Hematopoietic multipotent progenitor cell (in vitro differentiated cells): ENCODE data around the gene BRPF1. TPM values are rescaled to one million over a fixed set of nuclear protein-coding genes. Genes with fewer than 3 reads are reported as not detected.
"Not testable (repeated sequence)": the region's sequence is repeated elsewhere in the genome, so short reads cannot be mapped to it uniquely, and the experiment has no call there.

Source experiments
- DNase-seq, 3 donors: peaks; one replicate each; pipeline ENCODE4 v3.0.0-alpha.2; 2011 to 2015; ENCODE audit warnings: low read depth in 2 of 3, low spot score in 2 of 3
- total RNA-seq: library from RNA; depleted of rRNA; stranded (reverse); fragments of >200 nt; gene quantifications from one replicate; pipeline ENCODE4 v1.2.3, GENCODE V29; 2012

Gene BRPF1
- total RNA-seq, 1 donor = 62.2 TPM

DNA sequence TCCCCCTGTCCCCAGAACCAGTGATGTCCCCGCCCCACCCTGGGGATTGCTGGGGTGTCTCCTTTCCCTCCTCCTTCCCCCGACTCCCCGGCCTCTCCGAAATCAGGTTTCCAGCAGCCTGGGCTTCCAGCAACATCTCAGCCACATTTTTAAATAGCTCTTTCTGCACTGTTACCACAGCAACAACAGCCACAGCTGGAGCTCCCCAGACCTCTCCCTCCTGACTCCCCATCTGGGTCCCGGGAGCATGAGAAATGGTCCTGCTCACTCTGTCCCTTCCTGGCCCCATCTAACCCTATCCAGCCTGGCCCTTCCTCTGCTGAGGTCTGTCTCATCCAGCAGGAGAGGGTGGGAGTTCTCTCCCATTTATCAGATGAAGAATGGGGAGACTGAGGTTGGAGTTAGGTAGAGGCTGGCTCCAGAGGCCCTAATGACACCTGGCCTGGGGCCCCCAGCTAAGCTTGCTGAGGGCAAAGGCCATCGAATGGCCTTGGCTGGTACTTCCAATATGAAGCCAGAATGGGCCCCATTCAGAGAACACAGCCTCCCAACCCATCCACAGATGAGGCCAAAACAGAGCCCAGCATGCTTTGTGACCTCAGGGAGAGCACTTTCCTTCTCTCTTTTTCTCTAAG, 36.7 kb downstream of the BRPF1 start:
- DNase-seq = no peak

DNA sequence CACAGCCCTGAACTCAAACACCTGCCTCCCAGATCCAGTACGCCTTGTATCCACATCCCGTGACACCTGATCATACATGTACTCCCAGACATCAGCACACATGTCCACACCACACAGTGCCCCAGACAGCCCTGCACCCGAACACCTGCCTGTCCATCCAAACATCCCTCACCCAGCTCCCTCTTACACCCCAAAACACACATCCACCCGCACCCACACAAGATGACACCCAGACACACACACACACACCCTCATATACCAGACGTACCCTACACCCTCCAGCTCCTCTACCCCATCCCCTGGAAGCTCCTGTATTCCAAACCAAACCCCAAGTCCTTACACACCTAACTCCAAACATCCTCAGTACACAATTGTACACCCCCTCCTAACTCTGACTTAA, 37.5 kb downstream of the BRPF1 start:
- no peak for DNase-seq

DNA sequence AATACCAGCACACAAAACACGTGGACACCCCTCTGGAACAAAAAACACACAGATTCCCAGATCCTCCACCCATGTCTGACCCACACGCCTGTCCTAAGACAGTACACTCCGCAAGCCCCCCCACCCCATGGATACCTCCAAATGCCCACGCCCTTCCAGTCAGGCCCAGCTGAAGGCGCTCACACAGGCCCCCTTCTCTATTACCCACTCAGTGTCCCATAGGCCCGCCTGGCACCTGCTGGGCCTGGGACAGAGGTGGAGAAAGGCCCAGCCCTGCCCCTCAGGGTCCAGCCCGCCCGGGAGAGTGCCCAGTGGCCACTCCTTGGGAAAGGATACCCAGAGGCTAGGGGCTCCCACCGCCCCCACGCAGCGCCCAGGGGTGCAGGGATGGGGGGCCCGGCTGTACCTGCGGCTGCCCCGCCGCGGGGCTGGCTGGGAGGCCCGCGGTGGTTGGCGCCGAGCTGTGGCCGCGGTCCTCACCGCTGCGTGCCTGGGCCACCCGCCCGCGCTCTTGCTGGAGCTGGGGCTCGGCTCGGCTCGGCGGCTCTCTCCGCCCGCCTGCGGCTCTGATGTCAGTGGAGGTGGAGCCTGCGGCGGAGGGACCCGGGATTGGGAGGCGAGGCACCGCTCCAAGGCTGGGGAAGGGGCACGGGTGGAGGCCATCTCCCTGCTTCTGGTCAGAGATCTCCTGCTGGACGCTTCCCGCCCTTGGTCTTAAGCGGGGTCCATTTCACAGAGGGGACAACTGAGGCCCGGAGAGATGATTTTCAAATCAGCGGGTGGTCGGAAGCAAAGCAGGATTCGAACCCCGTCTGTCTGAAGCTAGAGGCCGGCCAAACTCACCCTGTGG, 38.1 kb downstream of the BRPF1 start, which contains the start of gene CAMK1:
CAMK1 (minus strand) TSS at position 522 of the 850 bp plus-strand sequence. CDS start 2,198 bp downstream, outside the sequence.
- peak in 2 of 3 donors; percentile 44 to 56 for DNase-seq

DNA sequence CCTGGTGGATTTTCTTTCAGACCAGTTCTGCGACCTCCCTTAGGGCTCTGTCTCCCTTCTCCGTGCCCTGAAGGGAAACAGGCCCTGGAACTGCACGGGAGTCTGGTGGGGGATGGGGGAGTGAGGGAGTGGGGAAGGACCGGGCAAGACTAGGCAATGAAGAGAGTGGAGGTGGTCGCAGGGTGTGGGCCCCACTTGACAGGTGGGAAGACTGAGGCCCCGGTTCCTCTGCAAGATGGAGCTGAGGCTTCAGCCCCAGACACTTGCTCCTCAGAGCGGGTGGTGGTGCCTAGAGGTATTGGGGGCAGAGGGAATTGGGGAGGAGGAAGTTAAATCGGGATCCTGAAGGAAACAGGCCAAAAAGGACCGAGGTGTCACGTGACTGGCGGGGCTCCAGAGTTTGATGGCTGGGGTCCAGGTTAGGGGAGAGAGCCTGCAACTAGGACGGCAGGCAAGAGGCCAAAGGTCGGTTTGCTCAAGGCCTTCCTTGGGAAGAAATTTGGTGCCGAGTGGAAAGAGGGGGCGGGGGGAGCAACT, 38.8 kb downstream of the BRPF1 start:
- DNase-seq = no peak

DNA sequence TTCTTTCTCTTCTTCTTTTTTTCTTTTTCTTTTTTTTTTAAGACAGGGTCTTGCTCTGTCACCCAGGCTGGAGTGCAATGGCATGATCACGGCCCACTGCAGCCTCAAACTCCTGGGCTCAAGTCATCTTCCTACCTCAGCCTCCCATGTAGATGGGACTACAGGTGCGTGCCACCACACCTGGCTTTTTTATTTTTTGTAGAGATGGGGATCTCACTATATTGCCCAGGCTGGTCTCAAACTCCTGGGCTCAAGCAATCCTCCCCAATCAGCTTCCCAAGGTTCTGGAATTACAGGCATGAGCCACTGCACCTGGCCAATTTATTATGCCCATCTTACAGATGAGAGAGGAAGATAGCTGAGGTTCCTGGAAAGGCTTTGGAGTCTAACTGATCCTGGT, 39.5 kb downstream of the BRPF1 start:
- not testable (repeated sequence) for DNase-seq

DNA sequence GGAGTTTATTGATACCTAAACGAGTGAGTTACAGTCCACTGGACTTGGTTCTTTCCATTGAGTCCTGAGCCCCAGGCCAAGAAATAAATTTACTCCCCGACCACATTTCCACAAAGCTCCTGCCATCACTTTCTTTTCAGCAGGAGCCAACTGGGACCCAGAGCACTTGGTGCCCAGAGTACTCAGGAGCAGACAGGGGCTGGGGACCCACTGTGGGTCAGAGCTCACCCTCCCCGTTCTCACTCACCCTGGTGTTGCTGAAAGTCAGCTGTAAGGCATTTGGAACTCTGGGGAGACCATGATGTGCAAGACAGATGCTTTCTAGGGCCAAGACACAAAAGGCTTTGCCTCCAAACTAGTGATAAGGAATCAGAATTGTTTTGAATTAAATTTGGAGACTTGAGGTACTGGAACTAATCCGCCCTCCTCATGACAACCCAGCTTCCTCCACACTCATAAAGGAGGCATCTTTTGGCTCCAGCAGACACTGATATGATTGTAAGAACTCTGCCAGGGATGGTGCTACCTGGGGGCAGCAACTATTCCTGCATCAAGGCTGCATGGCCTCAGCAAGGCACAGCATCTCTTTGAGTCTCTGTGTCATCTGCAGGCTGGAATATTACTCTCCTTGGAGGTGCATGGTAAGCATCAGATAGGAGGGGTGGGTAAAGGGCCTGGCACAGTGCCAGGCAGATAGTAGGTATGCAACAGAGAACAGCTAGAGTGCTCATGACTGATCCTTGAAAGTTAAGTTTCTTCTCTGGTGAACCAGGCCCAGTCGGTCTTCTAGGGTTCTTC, 45.6 kb downstream of the BRPF1 start:
- no peak for DNase-seq

DNA sequence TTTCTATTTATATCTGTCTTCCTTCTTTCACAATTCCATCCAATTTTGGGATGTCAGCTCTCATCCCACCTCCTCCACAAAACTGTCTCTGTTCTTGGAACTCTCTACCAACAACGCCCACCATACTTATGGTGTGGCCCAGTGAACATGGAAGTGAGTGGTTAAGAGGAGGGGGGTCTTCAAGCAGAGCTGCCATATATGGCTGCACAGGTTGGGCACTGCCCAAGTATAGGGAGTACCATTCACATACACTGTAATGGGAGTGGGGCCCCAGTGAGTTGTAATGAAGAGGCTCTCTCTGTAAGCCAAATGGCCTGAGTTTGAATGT, 46.1 kb downstream of the BRPF1 start:
- no peak for DNase-seq

DNA sequence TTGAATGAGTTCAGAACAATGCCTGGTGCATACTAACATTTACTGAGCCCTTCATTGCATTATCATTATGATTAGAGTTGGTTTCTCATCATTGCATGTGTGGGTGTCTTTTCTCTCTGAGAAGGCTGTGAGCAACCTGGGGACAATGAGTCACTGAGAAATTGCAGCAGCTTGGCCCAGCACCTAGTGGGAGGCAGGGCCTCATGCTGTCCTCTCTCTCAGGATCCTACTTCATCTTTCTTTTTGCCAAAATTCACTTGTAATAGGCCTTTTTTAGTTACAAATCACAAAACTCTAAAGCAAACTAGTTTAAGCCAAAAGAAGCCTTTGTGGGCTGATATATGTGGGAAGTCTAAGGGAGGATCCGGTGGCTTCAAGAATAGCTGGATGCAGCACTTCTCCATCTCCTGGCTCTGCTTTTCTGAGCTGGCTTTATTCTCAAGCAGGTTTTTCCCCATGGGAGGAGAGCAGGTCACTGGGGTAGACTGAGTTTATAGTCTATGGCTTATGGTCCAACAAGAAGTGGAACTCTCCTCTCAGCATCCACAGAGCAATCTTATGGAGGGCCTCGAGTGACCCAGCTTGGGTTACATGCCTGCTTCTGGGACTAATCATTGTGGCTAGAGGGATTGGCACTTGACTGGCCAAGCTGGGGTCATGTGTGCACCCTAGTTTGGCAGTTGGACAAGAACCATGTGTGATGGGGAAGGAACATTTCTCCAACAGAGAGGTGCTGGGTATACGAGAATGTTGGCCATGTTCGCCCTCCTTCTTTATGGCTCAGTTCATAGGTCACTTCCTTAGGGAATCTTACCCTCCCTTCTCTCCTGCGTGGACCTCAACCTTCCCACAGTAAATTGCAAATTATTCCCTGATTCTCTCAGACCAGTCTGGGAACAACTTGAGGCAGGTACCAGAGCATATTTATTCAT, 46.9 kb downstream of the BRPF1 start:
- no peak for DNase-seq

DNA sequence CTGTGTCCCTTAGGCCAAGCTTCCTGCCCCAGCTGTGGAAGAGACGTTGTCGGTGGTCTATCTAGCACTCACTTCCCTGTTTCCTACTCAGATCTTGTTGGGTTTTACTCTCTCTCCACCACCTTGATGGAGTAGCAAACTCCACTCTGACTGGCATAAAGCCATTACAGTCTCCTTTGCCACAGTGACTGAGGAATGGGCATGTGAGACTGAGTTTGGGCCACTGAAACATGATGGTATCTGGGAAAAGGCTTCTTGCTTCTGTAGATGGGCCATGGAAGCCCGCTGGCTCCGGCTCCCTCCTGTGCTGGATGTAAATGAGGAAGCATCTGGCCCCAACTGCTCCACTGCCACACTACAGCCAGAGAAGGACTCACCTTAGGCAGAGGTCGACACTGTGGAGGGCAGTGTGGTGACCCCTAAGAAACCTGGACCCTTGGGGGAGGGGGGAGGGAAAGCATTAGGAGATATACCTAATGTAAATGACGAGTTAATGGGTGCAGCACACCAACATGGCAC, 47.6 kb downstream of the BRPF1 start:
- DNase-seq = peak in 1 of 3 donors; percentile 36

DNA sequence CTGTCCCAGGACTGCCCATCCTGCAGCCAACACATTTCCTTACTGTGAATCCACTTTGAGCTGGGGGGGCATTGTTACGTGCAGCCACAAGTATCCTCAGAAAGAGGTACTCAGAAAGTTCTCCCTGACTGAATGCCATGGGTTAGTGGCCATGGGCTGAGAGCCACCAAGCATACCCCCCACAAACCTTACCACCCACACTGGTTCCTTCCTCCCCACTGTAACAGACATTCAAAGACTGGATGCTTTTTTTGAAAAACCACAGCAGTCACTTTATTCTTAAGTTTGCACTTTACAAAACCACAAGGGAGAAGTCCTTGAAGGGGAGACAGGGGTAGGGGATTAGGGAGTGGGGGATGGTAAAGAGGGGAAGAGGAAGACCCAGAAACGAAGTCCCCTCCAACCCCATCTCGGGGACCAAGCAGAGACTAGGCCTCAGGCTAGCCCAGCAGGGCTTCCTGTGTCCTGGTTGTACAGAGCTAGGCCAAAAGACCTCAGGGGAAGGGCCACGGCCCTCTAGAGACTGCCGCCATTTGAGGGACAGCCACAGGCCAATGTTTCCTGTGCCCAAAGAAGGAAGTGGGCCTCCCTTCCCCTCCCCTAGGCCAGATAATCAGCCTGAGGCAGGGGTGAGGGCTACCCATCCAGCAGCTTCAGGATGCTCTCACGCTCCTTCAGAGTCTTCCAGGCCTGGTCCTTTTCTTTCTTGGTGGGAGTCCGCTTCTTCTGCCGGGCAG, 48.4 kb downstream of the BRPF1 start:
- DNase-seq = peak in 2 of 3 donors; percentile 84 to 95

DNA sequence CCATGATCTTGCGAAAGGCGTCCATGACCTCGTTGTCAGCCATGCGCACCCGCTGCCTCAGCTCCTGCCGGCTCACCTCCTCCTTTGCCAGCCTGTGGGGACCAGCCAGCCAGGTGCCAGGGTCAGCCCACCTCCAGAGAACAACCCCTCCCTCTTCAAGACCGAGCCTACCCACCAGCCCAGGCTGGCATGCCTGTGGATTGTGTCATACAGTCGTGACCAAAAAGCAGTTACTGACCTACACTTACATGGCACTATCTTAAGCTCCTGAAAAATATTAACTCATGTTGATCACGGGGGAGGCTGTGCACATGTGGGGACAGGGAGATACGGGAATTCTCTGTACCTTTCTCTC, 48.9 kb downstream of the BRPF1 start:
- DNase-seq = no peak

DNA sequence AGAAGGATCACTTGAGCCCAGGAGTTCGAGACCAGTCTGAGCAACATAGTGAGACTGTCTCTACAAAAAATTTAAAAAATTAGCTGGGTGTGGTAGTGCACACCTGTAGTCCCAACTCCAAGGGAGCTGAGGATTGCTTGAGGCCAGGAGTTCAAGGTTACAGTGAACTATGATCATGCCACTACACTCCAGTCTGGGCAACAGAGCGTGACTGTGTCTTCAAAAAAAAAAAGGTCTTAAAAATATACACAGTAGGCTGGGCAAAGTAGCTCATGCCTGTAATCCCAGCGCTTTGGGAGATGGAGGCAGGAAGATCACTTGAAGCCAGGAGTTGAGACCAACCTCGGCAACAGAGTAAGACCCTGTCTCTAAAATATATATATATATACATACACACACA, 49.4 kb downstream of the BRPF1 start:
- no peak for DNase-seq

DNA sequence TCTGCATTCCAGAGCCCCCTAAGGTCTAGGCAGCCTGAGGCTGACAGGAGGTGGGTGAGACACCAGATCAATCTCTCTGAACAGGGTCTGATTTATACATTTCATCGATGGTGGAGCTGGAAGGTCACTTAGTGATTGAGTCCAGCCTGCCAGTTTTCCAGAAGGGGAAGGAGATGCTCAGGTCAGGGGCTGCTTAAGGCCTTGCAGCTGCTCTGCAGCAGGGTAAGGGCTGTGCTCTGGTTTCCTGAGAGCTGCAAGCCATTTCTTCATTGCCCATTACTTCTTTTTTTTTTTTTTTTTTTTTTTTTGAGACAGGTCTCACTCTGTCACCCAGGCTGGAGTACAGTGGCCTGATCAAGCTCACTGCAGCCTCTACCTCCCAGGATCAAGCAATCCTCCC, 50.0 kb downstream of the BRPF1 start:
- no peak for DNase-seq

DNA sequence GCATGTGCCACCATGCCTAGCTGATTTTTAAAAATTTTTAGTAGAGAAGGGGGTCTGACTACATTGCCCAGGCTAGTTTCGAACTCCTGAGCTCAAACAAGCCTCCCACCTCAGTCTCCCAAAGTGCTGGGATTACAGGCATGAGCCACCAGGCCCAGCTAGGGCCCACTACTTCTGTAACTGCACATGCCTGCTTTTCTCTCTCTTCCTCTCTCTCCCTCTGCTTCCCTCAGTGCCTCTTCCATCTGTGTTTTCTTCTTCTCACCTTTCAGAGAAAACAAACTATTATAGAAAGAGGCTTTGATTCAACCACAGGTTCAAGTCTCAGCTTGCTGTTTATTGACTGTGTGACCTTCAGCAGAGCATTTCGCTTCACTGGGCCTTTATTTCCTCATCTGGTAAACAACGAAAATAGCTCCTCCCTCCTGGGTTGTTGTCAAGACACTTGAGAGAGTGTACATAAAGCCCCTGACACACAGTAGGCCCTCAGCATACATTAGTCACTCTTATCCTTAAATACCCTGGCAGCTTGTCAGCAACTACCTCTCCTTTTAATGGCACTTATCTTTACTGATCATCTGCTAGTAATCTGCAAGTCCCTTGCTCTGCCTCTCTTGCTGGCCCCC, 50.6 kb downstream of the BRPF1 start:
- no peak for DNase-seq

DNA sequence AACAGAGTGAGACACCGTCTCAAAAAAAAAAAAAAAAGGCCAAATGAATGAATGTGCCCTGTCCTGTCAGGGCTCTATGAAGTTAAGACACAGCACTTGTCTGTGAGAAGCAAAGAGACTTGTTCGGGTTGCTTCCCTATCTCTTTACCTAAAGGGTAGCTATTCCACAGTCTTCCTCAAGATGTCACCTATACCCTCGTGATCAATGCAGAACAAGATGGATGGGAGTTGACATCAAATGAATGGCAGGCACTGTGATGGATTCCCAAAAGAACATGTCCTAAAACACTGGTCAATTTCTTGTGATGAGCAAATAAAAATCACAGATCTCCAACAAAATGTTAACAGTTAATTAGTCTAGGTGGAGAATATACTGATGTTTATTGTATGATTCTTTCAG, 51.2 kb downstream of the BRPF1 start:
- DNase-seq = no peak

DNA sequence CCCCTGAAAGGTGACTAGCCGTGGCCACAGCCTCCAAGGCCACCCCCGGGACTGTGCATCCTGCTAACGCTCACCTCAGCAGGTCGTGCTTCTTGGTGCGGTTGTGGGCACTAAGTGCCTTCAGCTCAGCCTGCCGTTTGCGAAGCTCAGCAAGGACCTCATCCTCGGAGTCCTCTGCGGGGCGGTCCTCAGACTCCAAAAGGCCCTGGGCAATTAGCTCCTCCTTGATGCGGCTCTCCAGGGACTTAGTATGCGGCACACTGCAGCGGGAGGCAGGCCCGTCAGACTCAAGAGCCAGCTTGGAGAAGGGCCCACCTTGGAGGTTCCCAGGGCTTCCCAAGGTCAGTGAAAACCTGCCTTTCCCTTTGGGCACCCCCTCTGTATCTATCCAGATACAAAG, 52.4 kb downstream of the BRPF1 start:
- DNase-seq = no peak

DNA sequence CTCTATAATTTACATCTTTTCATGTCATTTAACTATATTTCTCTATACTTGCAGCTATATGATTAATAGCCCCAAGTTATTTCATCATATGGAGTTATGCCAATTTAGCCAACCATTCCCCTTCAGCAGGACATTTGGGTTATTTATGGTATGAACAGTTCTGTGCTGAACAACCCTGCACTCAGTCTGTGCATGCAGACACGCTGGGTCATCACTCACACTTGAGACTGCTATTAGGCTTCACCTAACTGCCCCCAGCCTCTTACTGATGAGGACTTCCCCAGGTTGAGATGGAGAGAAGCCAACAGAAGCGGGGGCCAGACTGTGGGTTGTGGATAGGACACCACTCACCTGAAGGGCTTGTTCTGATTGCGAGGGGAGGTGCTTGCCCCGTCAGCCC, 53.4 kb downstream of the BRPF1 start:
- no peak for DNase-seq

DNA sequence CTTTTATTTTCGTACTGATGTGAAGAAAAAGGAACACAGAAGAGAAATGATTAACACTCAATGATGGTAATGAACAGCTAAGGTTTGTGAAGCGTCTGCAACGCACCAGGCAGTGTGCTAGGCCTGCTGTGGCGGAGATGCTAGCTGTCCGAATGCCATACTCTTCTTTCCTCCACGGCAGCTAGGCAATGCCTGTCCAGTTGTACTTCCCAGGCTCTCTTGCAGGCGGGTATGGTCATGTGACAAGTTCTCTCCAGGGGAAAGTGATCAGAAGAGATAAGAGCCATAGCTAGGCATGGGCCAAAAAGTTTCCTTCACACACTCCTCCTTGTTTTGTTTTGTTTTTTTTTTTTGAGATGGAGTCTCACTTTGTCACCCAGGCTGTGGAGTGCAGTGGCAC, 54.1 kb downstream of the BRPF1 start:
- DNase-seq = no peak

DNA sequence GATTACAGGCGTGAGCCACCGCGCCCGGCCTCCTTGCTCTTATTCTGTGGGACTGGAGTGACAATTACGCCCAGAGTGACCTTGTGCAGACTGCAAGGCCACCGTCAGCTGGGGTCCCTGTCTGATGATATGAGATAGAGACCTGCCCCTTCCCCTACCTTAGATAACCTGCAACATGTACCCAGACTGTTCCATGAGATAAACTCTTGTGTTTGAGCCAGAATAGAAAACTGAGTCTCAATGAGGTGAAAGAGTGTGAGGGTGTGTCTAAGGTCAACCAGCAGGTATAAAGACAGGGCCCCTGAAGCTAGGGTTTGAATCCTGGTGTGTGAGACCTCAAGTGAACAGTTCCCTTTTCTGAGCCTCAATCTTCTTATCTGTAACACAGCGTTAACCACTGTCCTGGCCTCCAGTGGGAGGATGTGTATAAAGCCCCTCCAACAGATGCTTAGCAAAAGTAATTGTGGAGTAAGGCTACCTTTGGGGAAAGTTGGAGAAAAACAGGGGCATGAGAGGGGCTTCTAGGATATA, 54.7 kb downstream of the BRPF1 start:
- no peak for DNase-seq
